ENCODE results near the gene ROR1.

ROR1 gene

DNA sequence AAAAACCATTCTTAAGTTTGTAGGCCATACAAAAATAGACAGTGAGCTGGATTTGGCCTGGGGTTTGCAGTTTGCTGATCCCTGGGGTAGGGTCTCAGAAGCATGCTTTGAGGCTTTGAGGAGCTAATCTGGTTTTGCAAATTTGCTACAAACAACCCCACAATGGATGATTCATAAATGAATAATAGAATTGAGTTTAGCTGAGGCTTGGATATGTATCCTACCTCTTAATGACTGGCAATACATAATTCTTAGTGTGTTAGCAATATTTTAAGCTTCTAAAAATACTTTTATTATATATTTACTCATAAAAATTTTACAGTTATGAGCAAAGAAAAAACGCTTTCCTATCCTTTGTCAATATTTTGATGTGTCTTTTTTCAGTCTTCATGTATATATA, 50.6 kb downstream of the ROR1 start:
- no peak for DNase-seq (ENCODE audit: low read depth)

DNA sequence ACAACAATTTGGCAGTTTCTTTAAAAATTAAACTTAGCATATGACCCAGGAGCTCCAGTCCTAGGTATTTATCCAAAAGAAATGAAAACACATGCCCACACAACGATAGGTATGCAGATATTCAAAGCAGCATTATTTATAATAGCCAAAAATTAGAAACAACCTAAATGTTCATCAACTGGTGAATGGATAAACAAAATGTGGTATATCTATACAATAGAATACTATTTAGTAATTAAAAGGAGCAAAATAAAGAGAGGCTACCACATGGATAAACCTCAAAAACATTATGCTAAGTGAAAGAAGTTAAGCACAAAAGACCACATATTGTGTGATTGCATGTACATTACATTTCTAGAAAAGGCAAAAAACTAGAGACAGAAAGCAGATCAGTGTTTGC, 51.3 kb downstream of the ROR1 start:
- no peak for DNase-seq (ENCODE audit: low read depth)

- peak; percentile 79 for DNase-seq (ENCODE audit: low read depth)
Observed at GRCh38 chr1:63826246-63826861, 52.5 kb downstream of the ROR1 start.

DNA sequence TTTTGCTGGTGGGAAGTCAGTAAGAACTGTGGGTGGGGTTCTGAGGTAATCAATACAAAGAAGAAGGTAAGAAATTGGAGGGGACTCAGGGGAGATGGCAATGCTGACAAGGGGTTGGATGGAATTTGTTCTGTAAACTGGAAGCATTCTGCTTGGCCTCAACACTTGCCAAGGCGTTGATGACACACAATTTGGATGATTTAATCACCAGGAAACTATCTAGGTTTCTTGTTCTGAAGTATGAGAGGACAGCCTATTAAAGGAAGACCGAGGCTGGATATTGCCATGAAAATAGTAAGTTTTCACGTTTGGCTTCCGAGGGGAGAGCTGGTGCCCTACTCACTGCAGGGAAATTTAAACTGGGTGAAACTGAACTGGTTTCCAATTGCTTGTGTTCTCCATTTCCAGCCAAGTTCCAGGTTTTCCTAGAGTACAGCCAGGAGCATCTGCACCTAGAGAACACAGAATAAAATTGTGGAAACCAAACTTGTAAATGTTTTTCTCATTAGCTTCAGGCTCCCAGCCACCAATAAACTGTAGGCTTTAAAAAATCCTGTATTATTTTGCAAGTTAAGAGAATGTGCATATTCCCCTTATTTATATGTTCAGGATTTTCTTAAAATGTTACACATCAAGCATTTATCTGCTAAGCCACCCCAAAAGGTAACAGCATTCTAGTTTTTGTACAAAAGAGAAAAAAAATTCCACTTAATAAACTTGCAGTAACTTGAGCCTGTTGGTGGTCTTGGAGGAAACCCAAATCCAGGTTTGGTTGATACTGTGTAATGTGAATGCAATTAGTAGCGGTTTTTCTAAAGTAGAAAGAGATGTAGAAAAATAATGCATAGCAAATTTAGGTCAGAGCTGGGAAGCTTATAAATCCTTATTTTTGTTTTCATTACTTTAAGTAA, 53.8 kb downstream of the ROR1 start:
- DNase-seq (ENCODE audit: low read depth): no peak

DNA sequence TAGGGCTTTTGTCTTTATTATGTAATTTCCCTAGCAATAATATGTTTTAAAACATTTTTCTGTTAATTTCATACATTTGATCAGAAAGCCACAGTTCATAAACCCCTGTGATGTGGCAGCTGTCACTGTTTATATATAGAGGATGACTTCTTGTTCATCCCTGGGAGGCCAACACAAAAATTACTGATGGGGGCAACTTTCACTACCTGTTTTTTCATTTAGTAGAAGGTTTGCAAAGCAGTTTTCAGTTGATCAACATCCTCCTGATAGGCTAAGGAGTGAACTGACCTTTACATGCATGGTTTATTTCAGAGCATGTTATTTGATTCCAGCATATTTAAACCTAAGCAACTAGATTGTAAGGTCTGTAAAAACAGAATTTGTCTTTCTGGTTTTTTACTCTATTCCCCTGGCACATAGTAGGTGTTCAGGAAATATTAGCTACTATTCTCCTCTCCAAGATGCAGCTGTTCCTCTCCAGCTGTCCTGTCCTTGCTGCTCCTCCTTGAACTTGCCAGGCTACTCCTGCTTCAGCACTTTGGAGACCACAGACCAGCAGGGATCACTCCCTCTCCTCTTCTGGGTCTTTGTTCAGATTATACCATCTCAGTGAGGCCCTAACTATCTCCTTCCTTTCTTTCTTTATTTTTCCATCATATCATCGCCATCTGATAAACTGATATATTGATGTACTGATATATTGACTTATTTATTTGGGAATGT, 54.7 kb downstream of the ROR1 start:
- no peak for DNase-seq (ENCODE audit: low read depth)

GRCh38 chr1:63829349-63830327, 55.8 kb downstream of the ROR1 start:
- no peak for DNase-seq (ENCODE audit: low read depth)

DNA sequence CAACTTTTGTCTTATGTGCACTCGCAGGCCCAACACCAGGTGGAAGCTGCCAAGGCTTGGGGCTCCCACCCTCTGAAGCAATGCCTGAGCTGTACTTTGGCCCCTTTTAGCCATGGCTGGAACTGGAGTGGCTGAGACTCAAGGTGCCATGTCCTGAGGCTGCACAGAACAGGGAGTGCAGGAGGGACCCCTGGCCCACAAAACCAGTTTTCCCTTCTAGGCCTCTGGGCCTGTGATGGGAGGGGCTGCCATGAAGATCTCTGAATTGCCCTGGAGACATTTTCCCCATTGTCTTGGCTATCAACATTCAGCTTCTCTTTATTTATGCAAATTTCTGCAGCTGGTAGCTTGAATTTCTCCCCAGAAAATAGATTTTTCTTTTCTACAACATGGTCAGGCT, 57.6 kb downstream of the ROR1 start:
- DNase-seq (ENCODE audit: low read depth): no peak

- no peak for DNase-seq (ENCODE audit: low read depth)
Observed at GRCh38 chr1:63833363-63834119, 59.7 kb downstream of the ROR1 start.

DNA sequence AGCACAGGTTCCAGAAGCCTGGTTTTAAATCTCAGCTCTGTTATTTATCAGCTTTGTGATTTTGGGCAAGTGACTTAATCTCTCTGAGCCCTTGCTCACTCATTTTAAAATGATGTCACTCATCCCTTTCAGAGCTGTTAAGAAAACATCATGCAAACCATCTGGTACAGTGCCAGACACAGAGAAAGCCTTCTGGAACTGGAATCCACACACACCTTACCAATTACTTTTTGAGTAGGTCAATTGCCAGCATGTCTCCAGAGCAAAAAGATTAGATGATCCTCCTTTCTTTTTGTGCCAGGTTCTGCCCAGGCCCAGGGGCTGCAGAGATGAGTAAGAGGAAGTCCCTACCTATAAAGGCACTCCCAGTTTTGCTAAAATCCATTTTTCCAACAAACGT, 61.3 kb downstream of the ROR1 start:
- no peak for DNase-seq (ENCODE audit: low read depth)

- no peak for DNase-seq (ENCODE audit: low read depth)
Observed at GRCh38 chr1:63836374-63836773, 62.6 kb downstream of the ROR1 start.

GRCh38 chr1:63836830-63837229, 63.0 kb downstream of the ROR1 start:
- no peak for DNase-seq (ENCODE audit: low read depth)

DNA sequence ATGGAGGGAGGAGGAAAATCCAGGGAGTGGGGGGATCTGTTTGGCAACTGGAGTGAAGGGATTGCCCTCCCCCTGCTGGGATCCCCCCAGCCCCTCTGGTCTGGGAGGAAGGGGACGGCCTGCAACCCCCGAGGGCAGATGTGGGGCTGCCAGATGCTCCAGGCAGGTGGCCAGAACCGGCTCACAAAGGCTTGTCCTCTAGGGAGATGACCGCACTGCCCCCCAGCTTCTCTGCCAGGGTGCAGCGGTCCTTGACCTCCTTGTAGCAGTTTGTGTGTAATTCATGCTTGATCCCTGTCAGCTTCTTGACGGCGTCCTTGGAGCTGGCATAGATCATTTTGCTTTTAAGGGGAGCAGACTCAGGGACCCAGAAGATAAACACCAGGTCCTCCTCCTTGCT, 69.2 kb downstream of the ROR1 start:
- DNase-seq (ENCODE audit: low read depth): no peak

DNA sequence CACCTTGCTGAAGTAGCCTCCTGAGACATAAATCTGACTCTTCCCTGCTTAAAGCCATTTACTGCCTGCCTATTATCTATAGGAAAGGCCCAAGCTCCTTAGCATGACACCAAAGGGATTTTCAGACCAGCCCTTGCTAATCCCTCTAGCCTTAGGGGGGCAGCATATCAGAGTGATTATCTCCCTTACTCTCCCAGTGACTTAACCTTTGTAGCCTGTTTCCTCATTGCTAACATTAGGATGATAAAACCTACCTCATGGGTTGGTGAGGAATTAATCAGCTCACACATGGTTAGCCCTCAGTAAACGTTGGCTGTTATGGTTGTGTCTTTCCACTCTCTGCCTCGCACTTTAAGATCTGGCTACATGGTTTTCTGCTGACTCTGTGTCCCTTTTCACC, 70.1 kb downstream of the ROR1 start:
- DNase-seq (ENCODE audit: low read depth): peak; percentile 19

DNA sequence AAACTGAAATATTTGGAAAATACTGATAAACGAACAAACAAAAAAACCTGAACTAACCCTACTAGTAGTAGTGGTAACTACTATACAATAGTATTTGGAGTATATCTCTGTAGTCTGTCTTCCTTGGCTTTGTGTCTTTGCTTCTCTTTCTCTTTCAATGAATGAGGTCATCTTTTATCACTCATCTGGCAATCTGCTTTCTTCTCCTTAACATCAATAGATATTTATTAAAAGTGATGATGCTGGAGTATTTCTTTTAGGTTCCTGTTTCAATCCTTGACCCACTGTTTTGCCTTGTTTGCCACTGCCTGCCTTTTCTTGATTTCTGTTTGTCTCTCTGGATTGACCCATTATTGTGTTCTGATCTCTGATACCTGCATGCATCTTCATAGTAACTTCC, 71.5 kb downstream of the ROR1 start:
- DNase-seq (ENCODE audit: low read depth): no peak

- peak; percentile 40 for DNase-seq (ENCODE audit: low read depth)
Observed at GRCh38 chr1:63847308-63847910, 73.6 kb downstream of the ROR1 start.

DNA sequence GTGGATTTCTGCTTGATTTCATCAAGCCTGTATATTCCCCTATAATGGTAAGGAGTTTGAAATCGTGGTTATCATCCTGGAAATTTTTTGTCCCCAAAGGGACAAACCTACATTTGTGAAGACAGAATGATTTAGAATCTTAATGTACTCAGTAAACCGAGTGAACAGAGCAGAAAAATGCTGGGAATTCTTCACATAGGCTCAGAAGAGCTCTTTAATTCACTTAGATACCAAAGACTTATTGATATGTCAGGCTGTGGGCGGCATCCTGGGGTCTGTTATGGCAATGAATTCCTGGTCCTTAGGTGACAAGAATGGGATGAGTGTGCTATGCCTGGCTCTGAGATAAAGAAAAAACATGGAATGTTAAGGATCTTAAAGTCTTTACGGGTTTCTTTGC, 74.9 kb downstream of the ROR1 start:
- no peak for DNase-seq (ENCODE audit: low read depth)

GRCh38 chr1:63849149-63849548, 75.3 kb downstream of the ROR1 start:
- DNase-seq (ENCODE audit: low read depth): no peak

GRCh38 chr1:63854091-63854490, 80.3 kb downstream of the ROR1 start:
- DNase-seq (ENCODE audit: low read depth): no peak

DNA sequence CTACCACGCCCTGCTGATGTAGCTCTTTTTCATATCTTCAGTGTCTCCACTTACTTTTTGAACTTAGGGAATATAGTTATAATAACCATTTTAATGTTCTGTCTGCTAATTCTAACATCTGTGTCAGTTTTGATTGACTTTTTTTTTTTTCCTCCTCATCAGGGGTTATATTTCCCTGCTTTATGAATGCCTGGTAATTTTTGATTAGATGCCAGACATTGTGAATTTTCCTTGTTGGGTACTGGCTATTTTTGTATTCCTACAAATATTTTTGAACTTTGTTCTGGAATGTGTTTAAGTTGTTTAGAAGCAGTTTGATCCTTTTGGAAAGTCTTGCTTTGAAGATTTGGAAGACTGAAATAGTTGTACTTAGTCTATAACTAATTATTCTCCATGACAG, 82.1 kb downstream of the ROR1 start:
- DNase-seq (ENCODE audit: low read depth): no peak

DNA sequence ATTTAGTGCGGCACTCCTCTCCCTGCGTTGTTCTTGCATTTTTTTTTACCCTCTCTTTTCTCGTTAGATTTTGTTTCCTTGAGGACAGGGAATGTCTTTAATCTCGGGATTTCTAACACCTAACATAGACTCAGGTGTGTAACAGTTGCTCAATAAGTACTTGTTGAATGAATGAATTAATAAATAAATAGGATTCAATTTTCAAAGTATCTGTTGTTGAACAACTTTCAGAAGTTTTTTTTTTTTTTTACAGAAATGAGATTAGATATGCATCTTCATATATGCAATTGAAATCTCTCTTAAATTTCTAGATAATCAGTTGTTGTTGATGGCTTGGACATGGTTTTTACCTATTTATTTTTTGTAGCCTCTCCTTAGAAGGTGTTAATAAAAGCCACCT, 83.1 kb downstream of the ROR1 start:
- no peak for DNase-seq (ENCODE audit: low read depth)

GRCh38 chr1:63857478-63857877, 83.7 kb downstream of the ROR1 start:
- DNase-seq (ENCODE audit: low read depth): no peak
